KMS-11 (cell line): ENCODE data around the gene ECI1.

Source experiments
- H2AFZ ChIP-seq: fragments of 200-600 bp; sonication (generic); 2 replicates; pipeline ENCODE4 v1.6.1; 2016; ENCODE audit warnings: antibody characterized with exemption, mixed run types, low read depth
- H3K27ac ChIP-seq: fragments of 200-600 bp; sonication (generic); 2 replicates; pipeline ENCODE4 v1.6.1; 2016; ENCODE audit warnings: mild to moderate bottlenecking, mixed run types
- H3K27me3 ChIP-seq: fragments of 200-600 bp; sonication (generic); 2 replicates; pipeline ENCODE4 v1.6.1; 2017; ENCODE audit warnings: mild to moderate bottlenecking, low read depth, mixed run types, moderate library complexity; ENCODE audit not compliant: insufficient read depth
- H3K36me3 ChIP-seq: fragments of 200-600 bp; sonication (generic); 2 replicates; pipeline ENCODE4 v1.6.1; 2017; ENCODE audit warnings: mild to moderate bottlenecking, mixed run types; ENCODE audit not compliant: insufficient read depth
- H3K4me1 ChIP-seq: fragments of 200-600 bp; sonication (generic); 2 replicates; pipeline ENCODE4 v1.6.1; 2016; ENCODE audit warnings: mild to moderate bottlenecking, low read depth, mixed run types; ENCODE audit not compliant: poor library complexity, severe bottlenecking
- H3K4me2 ChIP-seq: fragments of 200-600 bp; sonication (generic); 2 replicates; pipeline ENCODE4 v1.7.0; 2016; ENCODE audit warnings: mild to moderate bottlenecking, mixed run types
- H3K4me3 ChIP-seq: fragments of 200-600 bp; sonication (generic); IDR thresholded peaks from 2 replicates; pipeline ENCODE4 v1.6.1; 2017; ENCODE audit warnings: low read depth, low read length, mixed read lengths; ENCODE audit not compliant: insufficient read depth
- H3K79me2 ChIP-seq: fragments of 200-600 bp; sonication (generic); 2 replicates; pipeline ENCODE4 v1.6.1; 2016; ENCODE audit warnings: low read depth, mixed run types; ENCODE audit not compliant: insufficient read depth
- H3K9ac ChIP-seq: fragments of 200-600 bp; sonication (generic); 2 replicates; pipeline ENCODE4 v1.6.1; 2016; ENCODE audit warnings: mild to moderate bottlenecking, mixed run types
- H4K20me1 ChIP-seq: fragments of 200-600 bp; sonication (generic); 2 replicates; pipeline ENCODE4 v1.6.1; 2016; ENCODE audit warnings: mild to moderate bottlenecking, mixed run types; ENCODE audit not compliant: insufficient read depth
- TF ChIP-seq, protein P1 (sequence below): fragments of 200-600 bp; sonication (generic); conservative IDR thresholded peaks from 2 replicates; pipeline ENCODE4 v1.6.1; 2017; ENCODE audit warnings: low read depth, mild to moderate bottlenecking, antibody characterized with exemption, low read length, moderate library complexity, mixed read lengths

ECI1 gene

DNA sequence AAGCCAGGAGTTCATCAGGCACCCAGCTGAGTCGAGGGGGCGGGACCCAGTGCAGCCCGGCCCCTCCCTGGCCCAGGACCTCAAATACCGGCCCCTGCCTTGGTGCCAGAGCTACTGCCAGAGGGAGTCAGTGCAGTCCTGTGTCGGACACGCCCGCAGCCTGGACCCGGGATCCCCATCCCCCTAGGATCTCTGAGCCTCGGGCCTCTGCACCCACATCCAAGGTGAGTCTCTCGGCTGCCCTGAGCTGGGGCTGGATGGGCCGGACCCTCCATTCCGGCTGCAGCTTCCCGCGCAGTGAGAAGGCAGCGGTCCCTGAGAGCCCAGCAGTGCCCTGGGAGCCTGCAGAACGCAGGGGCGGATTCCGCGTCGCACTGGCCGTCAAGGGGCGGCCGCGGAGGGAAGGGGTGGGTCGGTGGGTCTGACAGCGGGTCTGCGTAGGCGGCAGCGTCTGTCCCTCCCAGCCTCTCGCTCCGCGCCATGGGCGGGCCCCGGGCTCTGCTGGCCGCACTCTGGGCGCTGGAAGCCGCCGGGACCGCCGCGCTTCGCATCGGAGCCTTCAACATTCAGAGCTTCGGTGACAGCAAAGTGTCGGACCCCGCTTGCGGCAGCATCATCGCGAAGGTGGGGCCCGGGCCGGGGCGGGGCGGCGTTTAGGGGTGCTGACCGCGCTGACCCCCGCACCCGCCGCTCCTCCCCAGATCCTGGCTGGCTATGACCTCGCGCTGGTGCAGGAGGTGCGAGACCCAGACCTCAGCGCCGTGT lies 14.9 kb downstream of the ECI1 start, which contains the start of gene DNASE1L2:
TSS of gene DNASE1L2 (plus strand) at position 108 of the 765 bp plus-strand sequence. CDS start at position 481, 373 bp downstream.
- 0 out of 2 replicates have a peak, but pooled peaks cover 4% of the 10 kb centered on the region for H3K36me3 ChIP-seq
- no peak within 1 kb of the TSS for H2AFZ ChIP-seq
- TF ChIP-seq, protein P1, sequence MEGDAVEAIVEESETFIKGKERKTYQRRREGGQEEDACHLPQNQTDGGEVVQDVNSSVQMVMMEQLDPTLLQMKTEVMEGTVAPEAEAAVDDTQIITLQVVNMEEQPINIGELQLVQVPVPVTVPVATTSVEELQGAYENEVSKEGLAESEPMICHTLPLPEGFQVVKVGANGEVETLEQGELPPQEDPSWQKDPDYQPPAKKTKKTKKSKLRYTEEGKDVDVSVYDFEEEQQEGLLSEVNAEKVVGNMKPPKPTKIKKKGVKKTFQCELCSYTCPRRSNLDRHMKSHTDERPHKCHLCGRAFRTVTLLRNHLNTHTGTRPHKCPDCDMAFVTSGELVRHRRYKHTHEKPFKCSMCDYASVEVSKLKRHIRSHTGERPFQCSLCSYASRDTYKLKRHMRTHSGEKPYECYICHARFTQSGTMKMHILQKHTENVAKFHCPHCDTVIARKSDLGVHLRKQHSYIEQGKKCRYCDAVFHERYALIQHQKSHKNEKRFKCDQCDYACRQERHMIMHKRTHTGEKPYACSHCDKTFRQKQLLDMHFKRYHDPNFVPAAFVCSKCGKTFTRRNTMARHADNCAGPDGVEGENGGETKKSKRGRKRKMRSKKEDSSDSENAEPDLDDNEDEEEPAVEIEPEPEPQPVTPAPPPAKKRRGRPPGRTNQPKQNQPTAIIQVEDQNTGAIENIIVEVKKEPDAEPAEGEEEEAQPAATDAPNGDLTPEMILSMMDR, result no peak
- no peaks in the 10 kb centered on the region for H3K27me3 ChIP-seq
- H4K20me1 ChIP-seq, result no peaks in the 10 kb centered on the region
- H3K4me3 ChIP-seq, result no peak within 1 kb of the TSS
- H3K4me2 ChIP-seq, result no peak within 1 kb of the TSS
- H3K79me2 ChIP-seq, result no peaks in the 10 kb centered on the region
- H3K27ac ChIP-seq, result no peak within 1 kb of the TSS
- H3K9ac ChIP-seq, result no peak within 1 kb of the TSS
- H3K4me1 ChIP-seq, result no peaks in the 10 kb centered on the region

DNA sequence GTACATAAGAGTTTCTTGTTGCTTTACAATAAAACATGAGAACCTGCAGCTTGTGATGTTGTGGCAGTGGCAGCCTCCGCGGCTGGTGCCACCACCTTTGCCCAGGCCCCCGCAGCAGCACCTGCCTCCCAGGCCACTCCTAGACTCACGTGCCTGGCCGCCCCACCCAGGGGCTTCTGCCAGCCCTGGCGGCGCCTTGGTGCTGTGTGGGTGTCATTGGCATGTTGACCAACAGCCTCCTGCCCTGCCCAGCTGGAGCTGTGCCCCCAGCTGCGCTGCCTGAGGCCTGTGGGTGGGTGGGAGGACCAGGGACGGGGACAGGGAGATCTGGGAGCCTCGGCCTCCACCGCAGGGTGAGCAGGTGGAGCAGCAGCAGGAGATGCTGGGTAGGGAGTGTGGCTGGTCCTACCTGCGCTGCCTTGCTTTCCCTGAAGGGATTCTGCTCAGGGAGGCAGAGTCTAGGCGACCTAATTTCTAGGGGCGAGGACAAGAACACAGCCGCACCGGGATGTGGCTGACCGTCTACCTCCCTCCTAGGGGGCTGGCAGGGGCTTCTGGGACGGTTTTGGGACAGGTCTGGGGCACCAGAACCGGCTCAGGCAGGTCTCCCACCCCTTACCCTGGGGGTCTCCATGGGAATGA lies 15.6 kb downstream of the ECI1 start:
- Histone ChIP-seq H4K20me1 (no peaks in the 10 kb centered on the region), H3K4me1 (no peaks in the 10 kb centered on the region), H3K79me2 (no peaks in the 10 kb centered on the region), H2AFZ (no peak overlapping the region), H3K4me3 (no peak overlapping the region), H3K36me3 (0 out of 2 replicates have a peak, but pooled peaks cover 4% of the 10 kb centered on the region), H3K27me3 (no peaks in the 10 kb centered on the region), H3K9ac (no peak overlapping the region), H3K27ac (no peak overlapping the region), H3K4me2 (no peak overlapping the region)
- TF ChIP-seq, protein P1, result no peak

DNA sequence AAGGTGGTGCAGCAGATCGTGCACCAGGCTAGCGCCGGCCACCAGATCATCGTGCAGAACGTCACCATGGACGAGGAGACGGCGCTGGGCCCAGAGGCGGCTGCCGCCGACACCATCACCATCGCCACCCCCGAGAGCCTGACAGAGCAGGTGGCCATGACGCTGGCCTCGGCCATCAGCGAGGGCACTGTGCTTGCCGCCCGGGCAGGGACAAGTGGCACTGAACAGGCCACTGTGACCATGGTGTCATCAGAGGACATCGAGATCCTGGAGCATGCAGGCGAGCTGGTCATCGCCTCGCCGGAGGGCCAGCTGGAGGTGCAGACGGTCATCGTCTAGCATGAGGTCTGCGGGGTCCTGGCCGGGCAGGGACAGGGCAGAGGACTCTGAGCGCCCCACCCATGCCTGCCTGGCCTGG lies 16.1 kb downstream of the ECI1 start:
- Histone ChIP-seq H3K27ac (no peak overlapping the region), H3K9ac (no peak overlapping the region), H3K79me2 (no peaks in the 10 kb centered on the region), H3K4me2 (no peak overlapping the region), H3K36me3 (0 out of 2 replicates have a peak, but pooled peaks cover 4% of the 10 kb centered on the region), H3K4me1 (no peaks in the 10 kb centered on the region), H3K4me3 (no peak overlapping the region), H3K27me3 (no peaks in the 10 kb centered on the region), H4K20me1 (no peaks in the 10 kb centered on the region), H2AFZ (no peak overlapping the region)
- TF ChIP-seq, protein P1, result no peak

DNA sequence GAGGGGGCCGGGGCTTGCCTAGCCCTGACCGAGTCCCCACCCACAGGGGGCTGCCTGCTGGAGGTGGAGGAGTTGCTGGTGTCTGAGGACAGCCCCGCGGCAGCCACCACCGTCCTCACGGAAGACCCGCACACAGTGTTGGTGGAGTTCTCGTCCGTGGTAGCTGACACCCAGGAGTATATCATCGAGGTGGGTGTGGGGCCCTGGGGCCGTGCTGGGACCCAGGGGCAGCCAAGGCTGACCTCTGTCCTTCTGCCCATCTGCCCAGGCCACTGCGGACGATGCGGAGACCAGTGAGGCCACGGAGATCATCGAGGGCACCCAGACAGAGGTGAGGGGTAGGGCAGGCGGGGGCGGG lies 16.6 kb downstream of the ECI1 start:
- Histone ChIP-seq H3K36me3 (0 out of 2 replicates have a peak, but pooled peaks cover 4% of the 10 kb centered on the region), H2AFZ (no peak overlapping the region), H3K4me1 (no peaks in the 10 kb centered on the region)

More for the DNA sequence above, 16.6 kb downstream of the ECI1 start:
- Histone ChIP-seq H4K20me1 (no peaks in the 10 kb centered on the region), H3K27ac (no peak overlapping the region), H3K9ac (no peak overlapping the region), H3K27me3 (no peaks in the 10 kb centered on the region), H3K4me2 (no peak overlapping the region), H3K4me3 (no peak overlapping the region), H3K79me2 (no peaks in the 10 kb centered on the region)
- TF ChIP-seq, protein P1, result no peak
